ENCODE data around the gene TOLLIP. TPM values are rescaled to one million over a fixed set of nuclear protein-coding genes. Genes with fewer than 3 reads are reported as not detected.

TOLLIP gene
- total RNA-seq, 1 experiment from 2014 or later, result 32.3 TPM

DNA sequence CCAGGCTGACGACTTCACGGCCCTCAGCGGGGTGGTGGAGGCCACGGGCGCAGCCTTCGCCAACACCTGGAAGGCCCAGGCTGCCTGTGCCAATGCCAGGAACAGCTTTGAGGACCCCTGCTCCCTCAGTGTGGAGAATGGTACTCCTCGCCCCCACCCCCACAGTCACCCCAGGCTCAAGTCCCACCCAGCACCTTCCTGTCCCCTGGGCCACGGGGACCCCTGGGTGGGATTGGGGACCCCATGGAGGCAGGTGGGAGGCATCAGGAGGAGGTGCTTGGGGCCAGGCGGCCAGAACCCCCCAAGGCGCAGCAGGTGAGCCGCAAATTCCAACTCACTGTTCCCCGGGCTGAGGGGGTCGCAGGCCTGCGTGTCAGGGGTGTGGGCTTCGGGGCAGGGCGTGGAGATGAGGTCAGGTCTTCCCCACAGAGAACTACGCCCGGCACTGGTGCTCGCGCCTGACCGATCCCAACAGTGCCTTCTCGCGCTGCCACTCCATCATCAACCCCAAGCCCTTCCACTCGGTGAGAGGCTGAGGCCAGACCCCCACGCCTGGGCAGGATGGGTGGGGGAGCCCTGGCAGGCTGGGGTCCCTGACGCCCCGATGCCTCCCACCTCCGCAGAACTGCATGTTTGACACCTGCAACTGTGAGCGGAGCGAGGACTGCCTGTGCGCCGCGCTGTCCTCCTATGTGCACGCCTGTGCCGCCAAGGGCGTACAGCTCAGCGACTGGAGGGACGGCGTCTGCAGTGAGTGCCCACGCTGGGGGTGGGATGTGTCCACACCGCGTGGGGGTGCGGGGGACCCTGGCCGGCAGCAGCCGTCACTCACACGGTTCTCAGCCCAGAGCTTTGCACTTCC is 77.2 kb downstream of the TOLLIP start:
- Histone ChIP-seq H3K79me2 (ENCODE audit: insufficient read depth, low read length) (no peaks in the 10 kb centered on the region), H2BK20ac (ENCODE audit: low read depth, low read length, poor library complexity, severe bottlenecking) (no peak overlapping the region), H2BK5ac (ENCODE audit: insufficient read length, low read length) (no peak overlapping the region), H3K27me3 (ENCODE audit: insufficient read depth, low read length) (no peaks in the 10 kb centered on the region), H2BK15ac (ENCODE audit: low read depth, low read length) (no peak overlapping the region), H3K4me1 (ENCODE audit: insufficient read depth, low read length) (no peaks in the 10 kb centered on the region), H3K9me3 (ENCODE audit: control insufficient read depth, low read depth, low read length) (no peaks in the 10 kb centered on the region), H3K4me2 (ENCODE audit: insufficient read depth, insufficient read length, low read length) (no peak overlapping the region), H4K5ac (ENCODE audit: insufficient read length, low read depth, low read length) (no peak overlapping the region), H4K20me1 (ENCODE audit: control insufficient read depth, insufficient read depth, insufficient read length) (no peaks in the 10 kb centered on the region), H3K14ac (ENCODE audit: insufficient read depth, low read length) (no peak overlapping the region; the same call in 1 of the 2 replicates), H3K4ac (ENCODE audit: low read depth, low read length) (no peak overlapping the region), H2AK5ac (ENCODE audit: insufficient read length, low read length) (no peak overlapping the region), H3K18ac (ENCODE audit: insufficient read length, low read depth, low read length) (no peak overlapping the region), H3K79me1 (ENCODE audit: insufficient read depth, low read depth, low read length, poor library complexity, severe bottlenecking) (no peaks in the 10 kb centered on the region), H3K56ac (ENCODE audit: insufficient read length, low read depth, low read length) (no peak overlapping the region), H3K27ac (ENCODE audit: insufficient read length, low read depth, low read length) (no peak overlapping the region), H3K23ac (ENCODE audit: insufficient read length, low read depth, low read length) (no peak overlapping the region), H3T11ph (ENCODE audit: low read length) (no peak overlapping the region), H2AFZ (ENCODE audit: low read length) (no peak overlapping the region), H2BK120ac (ENCODE audit: low read depth, low read length, poor library complexity, severe bottlenecking) (no peak overlapping the region), H3K9ac (ENCODE audit: extremely low read depth, insufficient read length, low read length) (no peak overlapping the region), H4K8ac (replicated peaks; ENCODE audit: insufficient read length, low read depth, low read length) (no peak overlapping the region), H4K91ac (ENCODE audit: insufficient read length, low read depth, low read length) (no peak overlapping the region), H3K23me2 (ENCODE audit: insufficient read length, low read depth, low read length, poor library complexity, severe bottlenecking) (no peaks in the 10 kb centered on the region), H2BK12ac (ENCODE audit: insufficient read length, low read depth, low read length) (no peak overlapping the region)
- Mint-ChIP-seq H3K27me3 (ENCODE audit: low read depth) (no peaks in the 10 kb centered on the region), H3K9me3 (no peaks in the 10 kb centered on the region), H3K4me1 (no peaks in the 10 kb centered on the region), H3K4me3 (no peak overlapping the region), H3K27ac (no peak overlapping the region), H3K36me3 (ENCODE audit: insufficient read depth in 1 of 3, low read depth in 3 of 3) (no peaks in the 10 kb centered on the region)
- WGBS (ENCODE audit: extremely low coverage, insufficient read length, low lambda C conversion rate), result no CpG with 5 or more reads among the region's 46 CpGs
- TF ChIP-seq CTCF (conservative IDR thresholded peaks at IDR 0.05), result no peak
- peak; percentile 24 for DNase-seq

Data from H9 (cell line).